Measurements from ENCODE around the gene SPNS2.

DNA sequence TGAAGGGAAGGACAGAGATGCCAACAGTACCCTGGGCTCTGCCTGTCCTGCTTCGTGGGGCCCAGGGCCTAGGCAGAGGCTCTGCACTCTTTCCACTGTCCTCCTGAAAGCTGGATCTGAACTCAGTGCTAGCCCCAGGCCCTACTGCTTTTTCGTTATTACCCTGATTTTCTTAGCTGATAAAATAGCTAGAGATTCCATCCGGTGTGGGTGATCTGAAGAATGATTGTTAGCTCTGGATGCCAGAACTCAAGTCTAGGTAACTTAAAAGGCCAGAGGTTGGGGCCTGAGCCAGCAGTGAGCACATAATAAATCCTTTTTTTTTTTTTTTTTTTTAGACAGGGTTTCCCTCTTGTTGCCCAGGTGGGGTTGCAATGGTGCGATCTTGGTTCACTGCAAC, 58.3 kb downstream of the SPNS2 start:
- no peak for TF ChIP-seq YY1 (IDR thresholded peaks at IDR 0.05)
- no peak for TF ChIP-seq TAF1 (conservative IDR thresholded peaks at IDR 0.05)
- no peak for TF ChIP-seq CTCF (IDR thresholded peaks at IDR 0.05; ENCODE audit: low read depth, low read length, missing input control)
- no peak for TF ChIP-seq ZBTB33 (IDR thresholded peaks at IDR 0.05)
- no peak for TF ChIP-seq RAD21 (IDR thresholded peaks at IDR 0.05)
- TF ChIP-seq FOXA1 (IDR thresholded peaks at IDR 0.05) = no peak
- TF ChIP-seq GABPA (IDR thresholded peaks at IDR 0.05 in 1 of 2, conservative IDR thresholded peaks at IDR 0.05 in 1 of 2) = no peak

All from liver (tissue), 3 donors.